Endodermal cell (in vitro differentiated cells): ENCODE results near the gene GADL1. TPM values are rescaled to one million over a fixed set of nuclear protein-coding genes. Genes with fewer than 3 reads are reported as not detected.

Experiments
- DNase-seq: peaks from one replicate; pipeline ENCODE4 v3.0.0-alpha.2; 2017
- H3K27ac ChIP-seq: 2 replicates; pipeline ENCODE4 v1.5.1; 2013; ENCODE audit warnings: mild to moderate bottlenecking, low read depth, low read length, moderate library complexity
- H3K27me3 ChIP-seq: 2 replicates; pipeline ENCODE4 v1.6.1; 2013; ENCODE audit warnings: mild to moderate bottlenecking, low read length, moderate library complexity; ENCODE audit not compliant: insufficient read depth, control insufficient read depth, poor library complexity, severe bottlenecking
- H3K36me3 ChIP-seq: 2 replicates; pipeline ENCODE4 v1.7.0; 2013; ENCODE audit warnings: mild to moderate bottlenecking, low read length, moderate library complexity; ENCODE audit not compliant: control insufficient read depth, insufficient read depth
- H3K4me1 ChIP-seq: one replicate; pipeline ENCODE4 v1.7.0; 2013; ENCODE audit warnings: low read length; ENCODE audit not compliant: control insufficient read depth, insufficient read depth
- H3K4me3 ChIP-seq: 2 replicates; pipeline ENCODE4 v1.5.1; 2013; ENCODE audit warnings: mild to moderate bottlenecking, low read length, moderate library complexity
- H3K9ac ChIP-seq: 2 replicates; pipeline ENCODE4 v1.6.1; 2013; ENCODE audit warnings: mild to moderate bottlenecking, low read length, moderate library complexity; ENCODE audit not compliant: poor library complexity, severe bottlenecking; ENCODE audit errors: extremely low read depth
- H3K9me3 ChIP-seq: 2 replicates; pipeline ENCODE4 v1.6.1; 2013; ENCODE audit warnings: mild to moderate bottlenecking, low read length, moderate library complexity; ENCODE audit not compliant: control insufficient read depth
- H3K27ac Mint-ChIP-seq: 2 replicates; pipeline ENCODE4 v1.8.0; 2020; ENCODE audit warnings: mixed read lengths
- H3K27me3 Mint-ChIP-seq: 2 replicates; pipeline ENCODE4 v1.8.0; 2021; ENCODE audit warnings: mild to moderate bottlenecking, mixed read lengths; ENCODE audit not compliant: insufficient read depth
- H3K36me3 Mint-ChIP-seq: 2 replicates; pipeline ENCODE4 v1.8.0; 2020; ENCODE audit warnings: low read depth, mixed read lengths
- H3K4me1 Mint-ChIP-seq: 2 replicates; pipeline ENCODE4 v1.8.0; 2020; ENCODE audit warnings: mixed read lengths
- H3K4me3 Mint-ChIP-seq: 2 replicates; pipeline ENCODE4 v1.8.0; 2020; ENCODE audit warnings: mild to moderate bottlenecking, moderate library complexity, mixed read lengths
- H3K9me3 Mint-ChIP-seq: 2 replicates; pipeline ENCODE4 v1.8.0; 2020; ENCODE audit warnings: mild to moderate bottlenecking, mixed read lengths
- WGBS, 2 experiments: methylation state at CpG; one replicate each; pipeline versions ENCODE4 v1.1.5 to v1.1.7; 2013; ENCODE audit warnings: missing lambda C conversion rate in 2 of 2, mixed read lengths in 1 of 2; ENCODE audit not compliant: insufficient coverage in 1 of 2, insufficient read length in 1 of 2; 5-methylcytosine and 5-hydroxymethylcytosine counted together
- total RNA-seq, 2 donors: library from RNA; stranded (reverse); fragmentation: NEBNext Ultra II Directional in 1 of 2; extraction: Animal tissue kit (Norgen Biotek cat#: 25700) in 1 of 2; gene quantifications; 2 replicates in 1 of 2; 3 replicates in 1 of 2; pipeline ENCODE4 v1.2.1, GENCODE V29; 2021
- TF ChIP-seq, protein P1 (sequence below): fragments of 200-600 bp; sonication (generic); conservative IDR thresholded peaks from 2 replicates; pipeline ENCODE4 v1.5.0; 2021; ENCODE audit warnings: antibody characterized with exemption, mild to moderate bottlenecking

The GADL1 gene
- total RNA-seq, 2 donors from 2014 or later: 0.11 TPM; not detected in 1

DNA sequence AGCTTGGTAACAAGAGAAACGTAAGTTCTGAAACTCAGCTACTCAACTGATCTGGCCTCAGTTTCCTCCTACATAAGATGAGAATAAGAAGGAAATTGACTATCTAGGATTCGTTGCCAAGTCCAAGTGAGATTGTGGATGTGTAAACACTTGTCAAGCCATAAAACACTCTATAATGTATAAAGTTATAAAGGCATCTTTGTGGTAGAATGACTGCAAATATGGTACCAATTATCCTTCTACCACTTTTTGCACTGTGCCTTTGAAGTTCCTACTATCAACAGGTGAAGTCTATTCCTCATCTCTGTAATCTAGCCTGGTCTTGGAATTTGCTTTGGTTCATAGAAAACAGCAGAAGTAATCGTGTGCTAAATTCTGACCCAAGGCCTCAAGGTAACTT is 138.2 kb downstream of the GADL1 start:
- no peak for DNase-seq
- Histone ChIP-seq H3K9ac (no peak overlapping the region), H3K9me3 (no peaks in the 10 kb centered on the region), H3K4me1 (peaks cover 3% of the 10 kb centered on the region), H3K36me3 (no peaks in the 10 kb centered on the region), H3K27ac (no peak overlapping the region), H3K4me3 (no peak overlapping the region), H3K27me3 (peaks cover 39% of the 10 kb centered on the region)
- H3K4me1 Mint-ChIP-seq: peaks cover 26% of the 10 kb centered on the region
- H3K27me3 Mint-ChIP-seq: peaks cover 18% of the 10 kb centered on the region
- no peak overlapping the region for H3K4me3 Mint-ChIP-seq
- no peaks in the 10 kb centered on the region for H3K36me3 Mint-ChIP-seq
- TF ChIP-seq, protein P1, sequence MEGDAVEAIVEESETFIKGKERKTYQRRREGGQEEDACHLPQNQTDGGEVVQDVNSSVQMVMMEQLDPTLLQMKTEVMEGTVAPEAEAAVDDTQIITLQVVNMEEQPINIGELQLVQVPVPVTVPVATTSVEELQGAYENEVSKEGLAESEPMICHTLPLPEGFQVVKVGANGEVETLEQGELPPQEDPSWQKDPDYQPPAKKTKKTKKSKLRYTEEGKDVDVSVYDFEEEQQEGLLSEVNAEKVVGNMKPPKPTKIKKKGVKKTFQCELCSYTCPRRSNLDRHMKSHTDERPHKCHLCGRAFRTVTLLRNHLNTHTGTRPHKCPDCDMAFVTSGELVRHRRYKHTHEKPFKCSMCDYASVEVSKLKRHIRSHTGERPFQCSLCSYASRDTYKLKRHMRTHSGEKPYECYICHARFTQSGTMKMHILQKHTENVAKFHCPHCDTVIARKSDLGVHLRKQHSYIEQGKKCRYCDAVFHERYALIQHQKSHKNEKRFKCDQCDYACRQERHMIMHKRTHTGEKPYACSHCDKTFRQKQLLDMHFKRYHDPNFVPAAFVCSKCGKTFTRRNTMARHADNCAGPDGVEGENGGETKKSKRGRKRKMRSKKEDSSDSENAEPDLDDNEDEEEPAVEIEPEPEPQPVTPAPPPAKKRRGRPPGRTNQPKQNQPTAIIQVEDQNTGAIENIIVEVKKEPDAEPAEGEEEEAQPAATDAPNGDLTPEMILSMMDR: no peak
- no peak overlapping the region for H3K27ac Mint-ChIP-seq
- WGBS, 2 experiments: 97 to 100% methylated on average over 2 to 3 of the region's 3 CpGs
- H3K9me3 Mint-ChIP-seq: no peaks in the 10 kb centered on the region

DNA sequence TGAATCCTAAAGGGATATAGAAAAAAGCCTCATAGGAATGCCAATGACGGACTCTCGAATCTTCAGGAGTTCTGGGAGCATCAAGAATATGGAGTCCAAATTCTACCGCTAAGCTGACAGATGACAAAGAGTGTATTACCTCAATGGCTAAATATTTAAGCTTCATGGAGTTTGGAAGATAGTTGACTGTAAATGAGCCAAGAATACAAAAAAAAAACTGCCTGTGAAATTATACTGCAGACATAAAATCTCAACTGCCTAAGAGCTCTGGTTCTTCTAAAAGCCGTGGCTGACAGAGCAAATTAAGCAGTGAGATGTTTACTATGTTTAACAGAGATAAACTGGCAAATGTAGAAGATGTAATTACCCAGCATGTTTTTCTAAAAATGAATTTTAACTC is 140.0 kb downstream of the GADL1 start:
- Mint-ChIP-seq H3K4me3 (no peak overlapping the region), H3K9me3 (no peaks in the 10 kb centered on the region), H3K27me3 (peaks cover 8% of the 10 kb centered on the region), H3K27ac (no peak overlapping the region), H3K4me1 (peaks cover 22% of the 10 kb centered on the region), H3K36me3 (no peaks in the 10 kb centered on the region)
- peaks cover 3% of the 10 kb centered on the region for H3K4me1 ChIP-seq
- H3K9ac ChIP-seq: no peak overlapping the region
- no peaks in the 10 kb centered on the region for H3K9me3 ChIP-seq
- H3K27ac ChIP-seq: no peak overlapping the region
- H3K36me3 ChIP-seq: no peaks in the 10 kb centered on the region
- no peak for DNase-seq
- no peak overlapping the region for H3K4me3 ChIP-seq
- TF ChIP-seq, protein P1: no peak
- 95 to 100% methylated on average over 3 to 4 of the region's 4 CpGs for WGBS, 2 experiments
- peaks cover 28% of the 10 kb centered on the region for H3K27me3 ChIP-seq

DNA sequence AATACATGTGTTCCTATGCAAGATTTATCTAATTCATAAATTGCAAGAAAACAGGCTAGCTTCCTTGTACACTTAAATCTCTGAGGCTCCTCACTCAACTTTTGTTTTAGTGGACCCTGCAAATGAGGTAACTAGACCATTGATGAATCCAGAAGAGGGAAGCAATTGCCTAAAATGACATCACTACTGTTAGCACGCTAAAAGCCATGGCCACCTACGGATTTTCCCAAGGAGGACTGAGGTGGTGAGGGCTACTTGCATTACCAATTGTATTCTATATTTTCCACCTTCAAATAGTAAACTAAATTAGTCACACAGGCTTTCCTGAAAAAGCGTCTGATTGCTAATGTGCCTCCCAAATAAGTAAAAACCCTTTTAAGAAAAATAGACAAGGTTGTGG is 140.7 kb downstream of the GADL1 start:
- peaks cover 26% of the 10 kb centered on the region for H3K27me3 ChIP-seq
- no peaks in the 10 kb centered on the region for H3K36me3 ChIP-seq
- H3K27ac ChIP-seq: no peak overlapping the region
- 97% methylated on average over 3 of the region's 3 CpGs; no CpG with 5 or more reads in 1 of the 2 experiments for WGBS, 2 experiments
- no peaks in the 10 kb centered on the region for H3K9me3 ChIP-seq
- Mint-ChIP-seq H3K4me3 (no peak overlapping the region), H3K4me1 (peaks cover 29% of the 10 kb centered on the region), H3K9me3 (no peaks in the 10 kb centered on the region), H3K27ac (no peak overlapping the region), H3K27me3 (peaks cover 6% of the 10 kb centered on the region), H3K36me3 (no peaks in the 10 kb centered on the region)
- no peak overlapping the region for H3K4me3 ChIP-seq
- DNase-seq: no peak
- H3K4me1 ChIP-seq: peaks cover 6% of the 10 kb centered on the region
- no peak overlapping the region for H3K9ac ChIP-seq
- TF ChIP-seq, protein P1: no peak
